ENCODE measurements around the gene B4GALNT1.

The B4GALNT1 gene

GRCh38 chr12:57583008-57583831, 49.8 kb downstream of the B4GALNT1 start:
- DNase-seq = peak; percentile 69

- DNase-seq = no peak
These were observed 50.6 kb downstream of the B4GALNT1 start for GRCh38 chr12:57582440-57582839.

- no peak for DNase-seq
These were observed 51.2 kb downstream of the B4GALNT1 start for GRCh38 chr12:57581802-57582201.

- DNase-seq = no peak
These were observed 52.6 kb downstream of the B4GALNT1 start for GRCh38 chr12:57580466-57580795.

GRCh38 chr12:57579677-57580465, 53.1 kb downstream of the B4GALNT1 start:
- DNase-seq = no peak

GRCh38 chr12:57579011-57579410, 54.0 kb downstream of the B4GALNT1 start:
- no peak for DNase-seq

- no peak for DNase-seq
These were observed 54.8 kb downstream of the B4GALNT1 start for GRCh38 chr12:57577981-57578758.

GRCh38 chr12:57576613-57577160, 56.3 kb downstream of the B4GALNT1 start:
- no peak for DNase-seq
